ENCODE measurements around the gene HOXB5.

Gene HOXB5

GRCh38 chr17:48588528-48588927 lies 5.1 kb downstream of the HOXB5 start:
- ATAC-seq, result no peak
- TF ChIP-seq ARNTL (CRISPR knock-in tag; IDR thresholded peaks at IDR 0.05; ENCODE audit: borderline replicate concordance, low read depth) (no peak), ZNF565 (CRISPR knock-in tag; conservative IDR thresholded peaks at IDR 0.05; ENCODE audit: low read depth) (no peak), CSRNP3 (CRISPR knock-in tag; IDR thresholded peaks at IDR 0.05) (no peak), CSDC2 (CRISPR knock-in tag; IDR thresholded peaks at IDR 0.05) (no peak), BACH2 (CRISPR knock-in tag; IDR thresholded peaks at IDR 0.05; ENCODE audit: borderline replicate concordance) (no peak), TCF4 (CRISPR knock-in tag; IDR thresholded peaks at IDR 0.05; ENCODE audit: borderline replicate concordance) (no peak), ISL1 (CRISPR knock-in tag; IDR thresholded peaks at IDR 0.05) (no peak)

GRCh38 chr17:48588074-48588415 lies 5.5 kb downstream of the HOXB5 start:
- no peak for ATAC-seq
- TF ChIP-seq ZFP30 (CRISPR knock-in tag; IDR thresholded peaks at IDR 0.05) (no peak), ARNTL (CRISPR knock-in tag; IDR thresholded peaks at IDR 0.05; ENCODE audit: borderline replicate concordance, low read depth) (no peak)

GRCh38 chr17:48587276-48588073 lies 6.1 kb downstream of the HOXB5 start:
- no peak for ATAC-seq
- no peak for TF ChIP-seq ZNF565 (CRISPR knock-in tag; conservative IDR thresholded peaks at IDR 0.05; ENCODE audit: low read depth)
- TF ChIP-seq GLIS3 (CRISPR knock-in tag; IDR thresholded peaks at IDR 0.05), result no peak
- no peak for TF ChIP-seq ARNTL (CRISPR knock-in tag; IDR thresholded peaks at IDR 0.05; ENCODE audit: borderline replicate concordance, low read depth)
- no peak for TF ChIP-seq ZC3H10 (CRISPR knock-in tag; IDR thresholded peaks at IDR 0.05)
- TF ChIP-seq ZFP30 (CRISPR knock-in tag; IDR thresholded peaks at IDR 0.05), result no peak
- TF ChIP-seq RARB (CRISPR knock-in tag; IDR thresholded peaks at IDR 0.05), result no peak
- no peak for TF ChIP-seq TSHZ2 (CRISPR knock-in tag; IDR thresholded peaks at IDR 0.05)
- TF ChIP-seq, protein P1, sequence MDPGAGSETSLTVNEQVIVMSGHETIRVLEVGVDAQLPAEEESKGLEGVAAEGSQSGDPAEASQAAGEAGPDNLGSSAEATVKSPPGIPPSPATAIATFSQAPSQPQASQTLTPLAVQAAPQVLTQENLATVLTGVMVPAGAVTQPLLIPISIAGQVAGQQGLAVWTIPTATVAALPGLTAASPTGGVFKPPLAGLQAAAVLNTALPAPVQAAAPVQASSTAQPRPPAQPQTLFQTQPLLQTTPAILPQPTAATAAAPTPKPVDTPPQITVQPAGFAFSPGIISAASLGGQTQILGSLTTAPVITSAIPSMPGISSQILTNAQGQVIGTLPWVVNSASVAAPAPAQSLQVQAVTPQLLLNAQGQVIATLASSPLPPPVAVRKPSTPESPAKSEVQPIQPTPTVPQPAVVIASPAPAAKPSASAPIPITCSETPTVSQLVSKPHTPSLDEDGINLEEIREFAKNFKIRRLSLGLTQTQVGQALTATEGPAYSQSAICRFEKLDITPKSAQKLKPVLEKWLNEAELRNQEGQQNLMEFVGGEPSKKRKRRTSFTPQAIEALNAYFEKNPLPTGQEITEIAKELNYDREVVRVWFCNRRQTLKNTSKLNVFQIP (CRISPR knock-in tag; IDR thresholded peaks at IDR 0.05; ENCODE audit: borderline replicate concordance, low read depth), result no peak
- TF ChIP-seq CSDC2 (CRISPR knock-in tag; IDR thresholded peaks at IDR 0.05), result no peak
- no peak for TF ChIP-seq CREB5 (CRISPR knock-in tag; IDR thresholded peaks at IDR 0.05; ENCODE audit: low read depth)
- no peak for TF ChIP-seq OSR1 (CRISPR knock-in tag; IDR thresholded peaks at IDR 0.05)
- TF ChIP-seq TOX (CRISPR knock-in tag; IDR thresholded peaks at IDR 0.05; ENCODE audit: borderline replicate concordance), result no peak
- no peak for TF ChIP-seq ZFP3 (CRISPR knock-in tag; IDR thresholded peaks at IDR 0.05)
- no peak for TF ChIP-seq ZNF8 (CRISPR knock-in tag; IDR thresholded peaks at IDR 0.05)
- no peak for TF ChIP-seq PPARA (CRISPR knock-in tag; IDR thresholded peaks at IDR 0.05; ENCODE audit: borderline replicate concordance)
- TF ChIP-seq ESRRG (CRISPR knock-in tag; IDR thresholded peaks at IDR 0.05), result no peak
- no peak for TF ChIP-seq SNAI2 (CRISPR knock-in tag; IDR thresholded peaks at IDR 0.05)
- TF ChIP-seq, protein P2, sequence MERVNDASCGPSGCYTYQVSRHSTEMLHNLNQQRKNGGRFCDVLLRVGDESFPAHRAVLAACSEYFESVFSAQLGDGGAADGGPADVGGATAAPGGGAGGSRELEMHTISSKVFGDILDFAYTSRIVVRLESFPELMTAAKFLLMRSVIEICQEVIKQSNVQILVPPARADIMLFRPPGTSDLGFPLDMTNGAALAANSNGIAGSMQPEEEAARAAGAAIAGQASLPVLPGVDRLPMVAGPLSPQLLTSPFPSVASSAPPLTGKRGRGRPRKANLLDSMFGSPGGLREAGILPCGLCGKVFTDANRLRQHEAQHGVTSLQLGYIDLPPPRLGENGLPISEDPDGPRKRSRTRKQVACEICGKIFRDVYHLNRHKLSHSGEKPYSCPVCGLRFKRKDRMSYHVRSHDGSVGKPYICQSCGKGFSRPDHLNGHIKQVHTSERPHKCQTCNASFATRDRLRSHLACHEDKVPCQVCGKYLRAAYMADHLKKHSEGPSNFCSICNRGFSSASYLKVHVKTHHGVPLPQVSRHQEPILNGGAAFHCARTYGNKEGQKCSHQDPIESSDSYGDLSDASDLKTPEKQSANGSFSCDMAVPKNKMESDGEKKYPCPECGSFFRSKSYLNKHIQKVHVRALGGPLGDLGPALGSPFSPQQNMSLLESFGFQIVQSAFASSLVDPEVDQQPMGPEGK (CRISPR knock-in tag; IDR thresholded peaks at IDR 0.05; ENCODE audit: borderline replicate concordance), result no peak
- TF ChIP-seq BACH2 (CRISPR knock-in tag; IDR thresholded peaks at IDR 0.05; ENCODE audit: borderline replicate concordance), result no peak
